CD14-positive monocyte (primary cell): ENCODE measurements around the gene SHD. TPM values are rescaled to one million over a fixed set of nuclear protein-coding genes. Genes with fewer than 3 reads are reported as not detected.
"Not testable (repeated sequence)": the region's sequence is repeated elsewhere in the genome, so short reads cannot be mapped to it uniquely, and the experiment has no call there.

Source experiments
- DNase-seq, 3 donors: peaks; one replicate each; pipeline ENCODE4 v3.0.0-alpha.2; 2011 to 2022
- H2AFZ ChIP-seq: 2 replicates; pipeline ENCODE4 v1.6.0; 2012; ENCODE audit warnings: mild to moderate bottlenecking, low read depth, low read length, inconsistent platforms; ENCODE audit not compliant: insufficient read depth, poor library complexity, severe bottlenecking
- H3K27ac ChIP-seq, 2 donors: 1 replicate in 1 of 2; 2 replicates in 1 of 2; pipeline ENCODE4 v1.5.1; 2012 to 2013; ENCODE audit warnings: low read length in 2 of 2, control low read depth in 1 of 2, inconsistent platforms in 1 of 2, low read depth in 1 of 2, mild to moderate bottlenecking in 1 of 2
- H3K27me3 ChIP-seq, 2 donors: one replicate each; pipeline versions ENCODE4 v1.6.0 to v1.6.1; 2011 to 2013; ENCODE audit warnings: low read length in 2 of 2; ENCODE audit not compliant: control insufficient read depth in 2 of 2, insufficient read depth in 2 of 2
- H3K36me3 ChIP-seq, 2 donors: replicated peaks in 1 of 2; 1 replicate in 1 of 2; 2 replicates in 1 of 2; pipeline versions ENCODE4 v1.5.1 to v1.6.1; 2012 to 2013; ENCODE audit warnings: low read length in 2 of 2, control low read depth in 1 of 2, inconsistent platforms in 1 of 2, mild to moderate bottlenecking in 1 of 2; ENCODE audit not compliant: insufficient read depth in 2 of 2, control insufficient read depth in 1 of 2
- H3K4me1 ChIP-seq, 2 donors: 1 replicate in 1 of 2; 2 replicates in 1 of 2; pipeline versions ENCODE4 v1.5.1 to v1.6.1; 2012 to 2013; ENCODE audit warnings: low read length in 2 of 2, control low read depth in 1 of 2, inconsistent platforms in 1 of 2, mild to moderate bottlenecking in 1 of 2, moderate library complexity in 1 of 2; ENCODE audit not compliant: insufficient read depth in 2 of 2, control insufficient read depth in 1 of 2
- H3K4me2 ChIP-seq: replicated peaks from 2 replicates; pipeline ENCODE3; 2012; ENCODE audit warnings: low read length, moderate library complexity, mild to moderate bottlenecking; ENCODE audit not compliant: poor library complexity, severe bottlenecking; ENCODE audit errors: extremely low read depth
- H3K4me3 ChIP-seq, 3 experiments: fragments of 200-600 bp in 1 of 3; sonication (generic) in 1 of 3; replicated peaks in 1 of 3; 1 replicate in 2 of 3; 2 replicates in 1 of 3; pipeline ENCODE4 v1.5.1; 2011 to 2013; ENCODE audit warnings: low read length in 3 of 3, mild to moderate bottlenecking in 3 of 3, control low read depth in 2 of 3, low read depth in 2 of 3, inconsistent platforms in 1 of 3, moderate library complexity in 1 of 3
- H3K79me2 ChIP-seq: 2 replicates; pipeline ENCODE4 v1.6.0; 2012; ENCODE audit warnings: mild to moderate bottlenecking, control low read depth, inconsistent platforms, low read length, moderate library complexity; ENCODE audit not compliant: insufficient read depth
- H3K9ac ChIP-seq: 2 replicates; pipeline ENCODE4 v1.6.0; 2017; ENCODE audit warnings: low read length, mild to moderate bottlenecking; ENCODE audit not compliant: insufficient read depth, poor library complexity, severe bottlenecking
- H3K9me3 ChIP-seq, 2 donors: replicated peaks in 1 of 2; 1 replicate in 1 of 2; 2 replicates in 1 of 2; pipeline versions ENCODE4 v1.5.1 to v1.6.1; 2012 to 2013; ENCODE audit warnings: low read length in 2 of 2, control low read depth in 1 of 2; ENCODE audit not compliant: control insufficient read depth in 1 of 2, insufficient read depth in 1 of 2
- H4K20me1 ChIP-seq: 2 replicates; pipeline ENCODE4 v1.6.0; 2012; ENCODE audit warnings: mild to moderate bottlenecking, low read length, control low read depth, moderate library complexity; ENCODE audit not compliant: insufficient read depth
- H3K27ac Mint-ChIP-seq, 7 donors: one replicate each; pipeline ENCODE4 v1.8.0; 2020; ENCODE audit warnings: mild to moderate bottlenecking in 7 of 7, mixed read lengths in 7 of 7, moderate library complexity in 6 of 7, inconsistent platforms in 2 of 7
- H3K27me3 Mint-ChIP-seq, 3 donors: one replicate each; pipeline ENCODE4 v1.8.0; 2021 to 2022; ENCODE audit warnings: low read depth in 3 of 3, mild to moderate bottlenecking in 3 of 3, mixed read lengths in 3 of 3, moderate library complexity in 3 of 3, inconsistent platforms in 1 of 3
- H3K36me3 Mint-ChIP-seq, 2 donors: one replicate each; pipeline ENCODE4 v1.8.0; 2020; ENCODE audit warnings: mixed read lengths in 2 of 2, inconsistent platforms in 1 of 2, mild to moderate bottlenecking in 1 of 2
- H3K4me1 Mint-ChIP-seq: one replicate; pipeline ENCODE4 v1.8.0; 2020; ENCODE audit warnings: mild to moderate bottlenecking, mixed read lengths
- H3K4me3 Mint-ChIP-seq, 2 donors: one replicate each; pipeline ENCODE4 v1.8.0; 2020; ENCODE audit warnings: mild to moderate bottlenecking in 2 of 2, mixed read lengths in 2 of 2, moderate library complexity in 1 of 2
- H3K9me3 Mint-ChIP-seq, 7 donors: one replicate each; pipeline ENCODE4 v1.8.0; 2020 to 2022; ENCODE audit warnings: mixed read lengths in 7 of 7, mild to moderate bottlenecking in 6 of 7, moderate library complexity in 6 of 7, inconsistent platforms in 2 of 7
- WGBS: methylation state at CpG from one replicate; pipeline ENCODE4 v1.1.5; 2013; ENCODE audit warnings: missing lambda C conversion rate; ENCODE audit not compliant: insufficient coverage; 5-methylcytosine and 5-hydroxymethylcytosine counted together
- intact Hi-C, 2 donors: fragments of 100-400 bp; cut with micrococcal nuclease; formaldehyde crosslinking; loops; one replicate each; pipeline versions ENCODE4 v1.15.0 to v1.15.1; 2023
- polyA plus RNA-seq, 3 donors: library from polyadenylated mRNA; depleted of rRNA in 1 of 3; unstranded in 2 of 3; stranded (reverse) in 1 of 3; fragments of 300-500 nt in 2 of 3; fragments of >200 nt in 1 of 3; fragmentation: Illumina TruSeq in 2 of 3; gene quantifications; 1 replicate in 2 of 3; 2 replicates in 1 of 3; pipeline ENCODE4 v1.2.3, GENCODE V29; 2012 to 2021
- TF ChIP-seq, protein P1 (sequence below): fragments of 200-600 bp; IDR thresholded peaks from one replicate; pipeline ENCODE4 v1.8.0; 2022; ENCODE audit warnings: antibody characterized with exemption, mild to moderate bottlenecking

Gene SHD
- polyA plus RNA-seq, 3 donors: not detected

DNA sequence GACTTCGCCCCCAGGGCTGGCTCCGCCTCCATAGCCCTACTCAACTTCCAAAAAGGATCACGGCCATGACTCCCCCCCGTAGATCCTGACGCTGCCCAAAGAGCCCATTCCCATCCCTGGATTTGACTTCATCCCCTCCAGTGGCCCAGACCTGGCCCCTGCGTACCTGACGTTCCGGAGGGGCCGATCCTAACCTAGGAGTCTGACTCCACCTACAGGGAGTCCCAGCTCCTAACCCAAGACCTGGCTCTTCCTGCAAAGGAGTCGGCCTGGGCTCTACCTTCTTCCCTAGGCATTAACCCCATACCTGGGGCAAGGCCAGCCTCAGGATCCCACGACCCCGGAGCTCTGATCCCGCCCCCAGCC lies 48.8 kb downstream of the SHD start:
- Histone ChIP-seq H3K9ac (no peak overlapping the region), H3K36me3 (no peaks in the 10 kb centered on the region), H3K4me1 (peaks cover 23 to 26% of the 10 kb centered on the region in 2 donors), H3K9me3 (peaks cover 0 to 15% of the 10 kb centered on the region in 2 donors), H3K27ac (no peak overlapping the region), H2AFZ (peak overlapping the region; percentile 54), H4K20me1 (no peaks in the 10 kb centered on the region), H3K27me3 (peaks cover 2 to 28% of the 10 kb centered on the region in 2 donors), H3K4me2 (peak overlapping the region; percentile 77), H3K4me3 (peak overlapping the region; percentile 14 to 65 (median 39)), H3K79me2 (no peaks in the 10 kb centered on the region)
- Mint-ChIP-seq H3K4me1 (peaks cover 30% of the 10 kb centered on the region), H3K27me3 (peaks cover 28 to 45% (median 41%) of the 10 kb centered on the region in 3 donors), H3K36me3 (peaks cover 3% of the 10 kb centered on the region in 2 donors), H3K9me3 (peaks cover 8 to 29% (median 17%) of the 10 kb centered on the region in 7 donors), H3K4me3 (peak overlapping the region; percentile 76 to 85), H3K27ac (peak overlapping the region in 1 of 7 donors; percentile 23)
- TF ChIP-seq, protein P1, sequence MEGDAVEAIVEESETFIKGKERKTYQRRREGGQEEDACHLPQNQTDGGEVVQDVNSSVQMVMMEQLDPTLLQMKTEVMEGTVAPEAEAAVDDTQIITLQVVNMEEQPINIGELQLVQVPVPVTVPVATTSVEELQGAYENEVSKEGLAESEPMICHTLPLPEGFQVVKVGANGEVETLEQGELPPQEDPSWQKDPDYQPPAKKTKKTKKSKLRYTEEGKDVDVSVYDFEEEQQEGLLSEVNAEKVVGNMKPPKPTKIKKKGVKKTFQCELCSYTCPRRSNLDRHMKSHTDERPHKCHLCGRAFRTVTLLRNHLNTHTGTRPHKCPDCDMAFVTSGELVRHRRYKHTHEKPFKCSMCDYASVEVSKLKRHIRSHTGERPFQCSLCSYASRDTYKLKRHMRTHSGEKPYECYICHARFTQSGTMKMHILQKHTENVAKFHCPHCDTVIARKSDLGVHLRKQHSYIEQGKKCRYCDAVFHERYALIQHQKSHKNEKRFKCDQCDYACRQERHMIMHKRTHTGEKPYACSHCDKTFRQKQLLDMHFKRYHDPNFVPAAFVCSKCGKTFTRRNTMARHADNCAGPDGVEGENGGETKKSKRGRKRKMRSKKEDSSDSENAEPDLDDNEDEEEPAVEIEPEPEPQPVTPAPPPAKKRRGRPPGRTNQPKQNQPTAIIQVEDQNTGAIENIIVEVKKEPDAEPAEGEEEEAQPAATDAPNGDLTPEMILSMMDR: no peak
- intact Hi-C loops: loop anchor here (1.0 to 10.0 kb wide), 3 partner anchors 14 to 347 kb away; partner anchors contain the start of genes MPND (in 1 of the 2) and MYDGF (in 1 of the 2)
- 18% methylated on average over 13 of the region's 13 CpGs for WGBS
- no peak for DNase-seq

DNA sequence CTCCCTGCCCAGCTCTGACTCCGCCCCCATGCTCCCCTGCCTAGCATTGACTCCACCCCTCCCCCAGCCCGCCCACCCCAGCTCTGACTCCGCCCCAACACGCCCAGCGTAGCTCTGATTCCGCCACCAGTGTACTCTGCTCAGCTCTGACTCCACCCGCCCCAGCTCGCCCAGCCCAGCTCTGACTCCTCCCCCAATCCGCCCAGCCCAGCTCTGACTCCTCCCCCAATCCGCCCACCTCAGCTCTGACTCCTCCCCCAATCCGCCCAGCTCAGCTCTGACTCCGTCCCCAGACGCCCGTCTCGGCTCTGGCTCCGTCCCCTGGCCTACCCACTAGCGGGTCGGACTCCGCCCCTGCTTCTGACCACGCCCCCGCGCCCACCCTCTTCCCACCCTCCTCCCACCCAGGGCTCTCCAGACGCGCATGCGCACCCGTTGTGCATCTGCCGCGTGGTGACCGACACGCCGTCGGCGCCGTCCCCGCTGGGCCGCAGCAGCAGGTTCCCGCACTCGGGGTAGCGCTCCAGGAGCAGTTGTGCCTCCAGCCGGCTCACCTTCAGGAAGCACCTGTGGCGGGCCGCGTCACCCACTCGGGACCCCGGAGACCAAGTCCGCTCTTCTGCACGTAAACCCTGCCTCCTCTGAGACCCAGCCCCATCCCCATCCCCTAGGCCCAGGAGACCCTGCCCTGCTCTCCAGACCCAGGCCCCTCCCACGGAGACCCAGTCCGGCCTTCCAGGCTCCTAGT lies 49.4 kb downstream of the SHD start:
- intact Hi-C loops: loop anchor here (1.0 to 10.0 kb wide), 3 partner anchors 14 to 346 kb away; partner anchors contain the start of genes MPND (in 1 of the 2) and MYDGF (in 1 of the 2)
- TF ChIP-seq, protein P1: no peak
- Histone ChIP-seq H3K9ac (peak overlapping the region; percentile 40), H2AFZ (peak overlapping the region; percentile 79), H3K36me3 (no peaks in the 10 kb centered on the region), H3K27ac (no peak overlapping the region), H3K4me2 (peak overlapping the region; percentile 77), H3K4me1 (peaks cover 23 to 26% of the 10 kb centered on the region in 2 donors), H3K27me3 (peaks cover 2 to 28% of the 10 kb centered on the region in 2 donors), H4K20me1 (no peaks in the 10 kb centered on the region), H3K4me3 (peak overlapping the region in 2 of 3 experiments; percentile 27 to 65), H3K9me3 (peaks cover 0 to 15% of the 10 kb centered on the region in 2 donors), H3K79me2 (no peaks in the 10 kb centered on the region)
- H3K4me3 Mint-ChIP-seq: peak overlapping the region; percentile 76 to 85
- H3K27ac Mint-ChIP-seq: peak overlapping the region in 1 of 7 donors; percentile 36
- peaks cover 3% of the 10 kb centered on the region in 2 donors for H3K36me3 Mint-ChIP-seq
- WGBS: under 1% methylated on average over 42 of the region's 49 CpGs
- peak; percentile 83 to 86 (median 84) for DNase-seq
- peaks cover 28 to 45% (median 41%) of the 10 kb centered on the region in 3 donors for H3K27me3 Mint-ChIP-seq
- peaks cover 30% of the 10 kb centered on the region for H3K4me1 Mint-ChIP-seq
- H3K9me3 Mint-ChIP-seq: peaks cover 8 to 26% (median 17%) of the 10 kb centered on the region in 7 donors

DNA sequence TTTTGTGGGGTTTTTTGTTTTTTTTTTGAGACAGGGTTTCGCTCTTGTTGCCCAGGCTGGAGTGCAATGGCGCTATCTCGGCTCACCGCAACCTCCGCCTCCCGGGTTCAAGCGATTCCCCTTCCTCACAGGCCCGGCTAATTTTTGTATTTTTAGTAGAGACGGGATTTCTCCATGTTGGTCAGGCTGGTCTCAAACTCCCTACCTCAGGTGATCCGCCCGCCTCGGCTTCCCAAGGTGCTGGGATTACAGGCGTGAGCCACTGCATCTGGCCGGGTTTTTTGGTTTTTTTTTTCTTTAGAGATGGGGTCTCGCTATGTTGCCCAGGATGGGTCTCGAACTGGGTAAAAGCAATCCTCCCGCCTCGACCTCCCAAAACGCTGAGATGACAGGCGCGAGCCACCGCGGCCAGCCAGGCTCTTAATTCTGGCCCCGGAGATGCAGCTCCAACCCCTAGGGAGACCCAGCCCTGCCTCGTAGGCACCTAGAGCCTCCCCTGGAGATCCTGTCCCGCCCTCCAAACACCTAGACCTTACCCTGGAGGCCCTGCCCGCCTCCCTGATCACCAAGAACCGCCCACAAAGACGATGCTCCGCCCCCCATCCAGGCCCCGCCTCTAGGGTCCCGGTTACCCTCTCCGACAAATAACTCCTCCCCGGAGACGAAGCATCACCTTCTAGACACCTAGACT lies 50.1 kb downstream of the SHD start:
- H3K9ac ChIP-seq: peak overlapping the region; percentile 40
- peak overlapping the region; percentile 77 for H3K4me2 ChIP-seq
- peaks cover 2 to 28% of the 10 kb centered on the region in 2 donors for H3K27me3 ChIP-seq
- not testable (repeated sequence) for H3K79me2 ChIP-seq, H3K27ac ChIP-seq, H3K36me3 ChIP-seq, DNase-seq, H3K36me3 Mint-ChIP-seq, H4K20me1 ChIP-seq
- peaks cover 0 to 15% of the 10 kb centered on the region in 2 donors for H3K9me3 ChIP-seq
- H3K27ac Mint-ChIP-seq: peak overlapping the region in 1 of 7 donors; percentile 36
- peak overlapping the region; percentile 79 for H2AFZ ChIP-seq
- 54% methylated on average over 24 of the region's 35 CpGs for WGBS
- H3K4me1 Mint-ChIP-seq: peaks cover 30% of the 10 kb centered on the region
- H3K4me3 ChIP-seq: peak overlapping the region in 2 of 3 experiments; percentile 27 to 65
- intact Hi-C loops: loop anchor here (1.0 to 10.0 kb wide), 3 partner anchors 13 to 346 kb away; partner anchors contain the start of genes MPND (in 1 of the 2) and MYDGF (in 1 of the 2)
- H3K4me3 Mint-ChIP-seq: peak overlapping the region; percentile 73 to 85
- H3K4me1 ChIP-seq: peaks cover 23 to 26% of the 10 kb centered on the region in 2 donors
- H3K9me3 Mint-ChIP-seq: peaks cover 8 to 26% (median 17%) of the 10 kb centered on the region in 7 donors
- peaks cover 28 to 45% (median 41%) of the 10 kb centered on the region in 3 donors for H3K27me3 Mint-ChIP-seq
